ENCODE results near the gene NFE2.
"Not testable (repeated sequence)": the region's sequence is repeated elsewhere in the genome, so short reads cannot be mapped to it uniquely, and the experiment has no call there.

The NFE2 gene

DNA sequence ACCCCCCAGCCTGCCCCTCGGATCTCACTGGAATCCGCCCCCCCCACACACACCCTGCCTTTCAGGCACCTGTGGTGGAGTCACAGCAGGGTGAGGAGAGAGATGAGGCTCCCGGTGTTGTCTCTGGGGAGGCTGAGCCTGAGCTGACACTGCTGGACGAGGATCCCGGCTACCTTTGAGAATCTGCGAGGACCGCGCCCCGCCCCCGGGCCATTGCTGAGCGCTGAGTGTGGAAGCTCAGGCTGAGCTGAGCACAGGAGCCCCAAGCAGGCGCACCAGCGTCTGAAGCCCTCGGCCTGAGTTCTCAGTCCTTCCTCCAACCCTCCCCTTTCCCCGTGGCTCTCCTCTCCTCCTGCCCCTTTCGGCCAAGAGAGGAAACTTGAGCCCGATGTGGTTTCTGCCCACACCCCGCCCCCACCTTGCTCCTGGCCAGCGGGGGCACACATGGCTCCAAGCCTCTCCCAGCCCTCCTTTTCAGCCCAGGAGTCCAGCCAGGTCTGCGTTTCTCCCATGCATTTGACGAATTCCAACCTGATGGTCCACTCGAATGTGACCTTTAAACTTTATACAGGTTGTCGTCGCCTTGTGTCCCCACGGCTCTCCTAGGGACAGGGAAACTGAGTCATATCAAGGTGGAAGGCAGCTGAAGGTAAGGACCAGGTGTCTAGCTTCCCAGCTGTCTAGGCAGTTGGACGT lies at the start of gene NFE2:
TSS of gene NFE2 (minus strand) at position 284 of the 696 bp plus-strand sequence. CDS start 5,767 bp downstream, outside the sequence.
- peak; percentile 93 for DNase-seq

GRCh38 chr12:54349679-54350078 lies 48.9 kb upstream of the NFE2 start:
- DNase-seq = no peak

- no peak for DNase-seq
These were observed 48.2 kb upstream of the NFE2 start for GRCh38 chr12:54349036-54349435.

- no peak for DNase-seq
These were observed 40.8 kb upstream of the NFE2 start for GRCh38 chr12:54341378-54342300.

GRCh38 chr12:54340846-54341245 lies 40.0 kb upstream of the NFE2 start:
- no peak for DNase-seq

GRCh38 chr12:54338698-54339296 lies 38.0 kb upstream of the NFE2 start:
- DNase-seq = no peak

DNA sequence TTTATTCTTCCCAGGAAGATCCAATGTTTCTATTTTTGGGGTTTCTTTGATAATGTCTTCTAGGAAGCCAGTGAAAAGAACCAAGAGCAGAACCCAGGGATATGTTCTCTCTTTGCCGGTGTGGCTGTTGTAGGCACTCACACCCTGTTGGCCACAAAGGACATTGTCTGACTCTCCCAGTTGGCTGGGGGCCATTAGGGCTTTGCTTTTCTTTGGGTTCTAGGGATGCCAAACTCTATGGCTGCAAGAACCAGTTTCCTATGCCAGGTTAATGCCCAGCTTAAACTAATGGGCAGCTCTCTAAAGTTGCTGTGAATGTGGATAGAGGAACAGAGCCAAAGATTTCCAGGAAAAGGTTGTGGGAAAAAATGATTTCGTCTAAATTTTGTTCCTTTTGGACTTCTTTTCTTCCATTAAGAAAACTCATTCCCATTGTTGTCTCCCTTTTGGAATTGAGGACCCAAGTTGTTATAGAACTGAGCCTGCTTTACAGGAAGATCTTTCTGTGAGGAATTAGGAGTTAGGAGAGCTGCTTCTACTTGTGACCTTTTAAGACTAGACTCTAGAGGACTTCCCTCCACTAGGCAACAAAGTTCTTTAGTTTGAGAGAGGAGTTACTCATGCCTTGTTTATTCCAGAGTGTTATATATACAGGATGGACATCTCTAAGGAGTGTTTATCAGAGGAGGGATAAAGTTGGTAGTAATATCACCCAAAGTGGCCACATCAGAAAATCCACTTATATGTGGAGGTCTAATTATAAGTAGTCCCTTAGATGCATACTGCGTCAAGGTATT lies 37.2 kb upstream of the NFE2 start:
- DNase-seq = peak; percentile 37

GRCh38 chr12:54337280-54337842 lies 36.5 kb upstream of the NFE2 start:
- peak; percentile 54 for DNase-seq

DNA sequence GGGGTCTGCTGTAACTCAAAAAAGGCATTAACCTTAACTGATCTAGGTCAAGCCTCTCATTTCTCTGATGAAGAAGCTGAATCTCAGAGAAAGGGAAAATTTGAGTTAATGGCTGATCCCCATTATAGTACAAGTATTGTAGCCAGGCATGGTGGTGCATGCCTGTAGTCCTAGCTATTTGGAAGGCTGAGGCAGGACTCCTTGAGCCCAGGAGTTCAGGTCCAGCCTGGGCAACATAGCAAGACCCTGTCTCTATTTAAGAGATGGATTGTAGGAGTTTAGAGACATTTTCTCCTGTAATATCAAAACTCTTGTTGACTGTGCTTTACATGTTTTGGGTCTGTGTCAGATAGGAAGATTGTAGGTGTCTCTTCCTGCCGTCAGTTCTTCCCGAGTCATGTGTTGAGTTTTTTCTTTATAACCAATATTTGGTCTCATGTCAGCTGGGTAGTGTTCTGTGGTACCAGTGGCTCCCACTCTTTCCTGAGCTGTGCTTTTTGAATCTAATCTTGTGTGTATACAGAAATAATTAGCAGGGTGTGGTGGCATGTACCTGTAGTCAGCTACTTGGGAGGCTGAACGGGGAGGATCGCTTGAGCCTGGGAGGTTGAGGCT lies 32.7 kb upstream of the NFE2 start:
- DNase-seq = no peak

DNA sequence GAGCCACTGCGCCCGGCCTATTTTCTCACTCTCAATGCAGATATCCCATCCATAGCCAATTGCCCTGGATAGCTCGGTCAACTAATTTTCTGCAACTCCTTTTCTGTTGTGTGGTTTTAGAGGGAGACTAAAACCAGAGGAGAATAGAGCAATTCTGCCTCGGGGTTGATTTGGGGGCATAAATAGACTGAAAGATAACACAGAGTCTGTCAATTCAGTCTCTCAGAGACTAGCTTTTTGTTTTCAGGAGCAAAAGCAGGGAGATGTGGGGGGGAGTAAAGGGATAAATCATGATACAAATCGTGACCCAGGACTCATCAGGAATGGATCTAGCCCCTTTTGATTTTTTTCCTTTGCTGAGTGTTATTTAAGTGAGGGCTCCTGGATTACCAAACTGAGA lies 30.6 kb upstream of the NFE2 start:
- no peak for DNase-seq

DNA sequence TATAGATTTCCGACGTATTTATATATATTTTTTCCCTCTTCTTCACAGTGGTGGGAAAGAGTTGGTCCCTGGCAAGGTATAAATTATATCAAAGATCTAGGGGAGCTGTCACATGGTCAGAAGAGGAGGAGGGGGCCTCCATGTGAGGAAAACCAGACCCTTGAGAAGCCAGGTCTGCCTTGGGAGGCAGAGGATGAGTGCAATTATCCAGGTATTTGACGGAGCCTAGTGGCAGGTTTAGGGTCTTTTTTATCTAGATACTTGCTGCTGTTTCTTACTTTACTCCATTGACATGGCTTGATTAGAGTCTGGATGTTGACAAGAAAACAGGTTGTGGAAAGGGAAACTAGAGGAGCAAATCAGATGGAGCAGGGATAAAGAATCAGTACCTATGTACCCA lies 29.6 kb upstream of the NFE2 start:
- DNase-seq = no peak

DNA sequence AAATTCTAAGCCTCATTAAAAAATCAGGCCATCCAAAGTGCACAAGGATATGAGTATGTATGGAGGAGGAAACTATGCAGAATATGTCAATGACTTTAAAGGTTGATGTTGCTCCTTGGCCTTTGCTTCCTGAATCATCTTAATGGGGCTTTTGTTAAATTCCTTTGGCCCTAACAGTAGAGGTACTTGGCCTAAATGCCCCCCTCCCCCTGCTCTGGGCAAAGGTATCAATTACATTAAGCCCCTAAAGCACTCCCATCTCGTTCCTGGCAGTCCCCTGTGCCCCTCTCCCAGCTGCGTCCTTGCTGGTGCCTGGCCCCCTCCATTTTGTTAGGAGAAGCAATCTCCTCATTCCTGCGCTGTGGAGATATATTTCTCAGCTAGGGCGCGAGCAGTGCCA lies 28.9 kb upstream of the NFE2 start:
- no peak for DNase-seq

DNA sequence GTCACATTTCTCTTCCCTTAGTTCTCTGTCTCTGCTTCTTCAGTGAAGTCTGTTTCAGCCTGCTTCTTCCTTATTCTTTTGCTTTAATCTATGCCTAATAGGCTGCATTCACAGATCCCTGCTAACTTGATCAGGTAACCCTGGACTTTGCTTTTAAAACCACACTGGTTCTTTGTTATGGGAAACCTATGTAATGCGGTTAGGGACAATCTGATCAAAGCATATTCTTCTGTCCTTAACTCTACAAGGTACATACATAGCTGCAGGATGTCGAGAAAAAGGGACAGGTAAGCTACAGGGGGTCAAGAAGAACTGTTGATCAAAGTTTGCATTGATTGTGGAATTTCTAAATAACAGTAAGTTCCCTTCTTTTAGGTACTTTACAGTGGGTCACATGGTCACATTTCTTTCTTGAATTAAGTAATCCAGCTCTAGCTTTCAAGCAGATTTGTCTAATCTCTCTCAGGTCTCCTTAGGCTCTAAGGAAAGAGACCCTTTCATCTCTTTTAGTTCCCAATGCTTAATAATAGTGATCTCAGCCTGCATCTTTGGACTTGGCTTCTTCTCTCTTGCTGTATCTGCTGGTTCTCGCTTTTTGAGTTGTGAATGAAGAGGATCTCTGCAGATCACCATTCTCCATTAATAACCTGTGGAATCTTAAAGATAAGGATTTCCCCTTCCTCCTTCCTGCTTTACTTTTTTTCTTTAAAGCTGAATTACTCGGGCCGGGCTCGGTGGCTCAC lies 28.0 kb upstream of the NFE2 start:
- DNase-seq = no peak

DNA sequence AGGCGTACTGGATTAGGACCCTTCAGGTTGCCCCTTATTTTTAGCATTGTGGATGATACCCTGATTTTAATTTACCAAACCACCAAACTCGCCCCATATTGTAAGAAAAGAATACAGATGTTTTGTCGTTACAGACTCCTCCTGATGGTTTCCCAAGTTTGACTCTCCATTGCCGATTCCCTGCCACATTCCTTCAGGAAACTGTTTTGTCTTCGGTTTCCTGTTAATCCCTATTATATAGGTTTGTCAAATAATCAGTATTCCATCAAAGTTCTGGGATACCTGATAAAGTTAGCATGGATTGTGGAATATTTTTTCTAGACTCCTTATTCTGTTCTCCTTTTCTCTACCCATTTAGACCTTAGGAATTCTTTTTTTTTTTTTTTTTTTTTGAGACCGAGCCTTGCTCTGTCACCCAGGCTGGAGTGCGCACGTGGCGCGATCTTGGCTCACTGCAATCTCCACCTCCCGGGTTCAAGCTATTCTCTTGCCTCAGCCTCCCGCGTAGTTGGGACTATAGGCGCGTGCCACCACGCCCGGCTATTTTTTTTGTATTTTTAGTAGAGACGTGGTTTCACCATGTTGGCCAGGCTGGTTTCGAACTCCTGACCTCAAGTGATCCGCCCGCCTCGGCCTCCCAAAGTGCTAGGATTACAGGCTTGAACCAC lies 24.8 kb upstream of the NFE2 start:
- peak; percentile 13 for DNase-seq

DNA sequence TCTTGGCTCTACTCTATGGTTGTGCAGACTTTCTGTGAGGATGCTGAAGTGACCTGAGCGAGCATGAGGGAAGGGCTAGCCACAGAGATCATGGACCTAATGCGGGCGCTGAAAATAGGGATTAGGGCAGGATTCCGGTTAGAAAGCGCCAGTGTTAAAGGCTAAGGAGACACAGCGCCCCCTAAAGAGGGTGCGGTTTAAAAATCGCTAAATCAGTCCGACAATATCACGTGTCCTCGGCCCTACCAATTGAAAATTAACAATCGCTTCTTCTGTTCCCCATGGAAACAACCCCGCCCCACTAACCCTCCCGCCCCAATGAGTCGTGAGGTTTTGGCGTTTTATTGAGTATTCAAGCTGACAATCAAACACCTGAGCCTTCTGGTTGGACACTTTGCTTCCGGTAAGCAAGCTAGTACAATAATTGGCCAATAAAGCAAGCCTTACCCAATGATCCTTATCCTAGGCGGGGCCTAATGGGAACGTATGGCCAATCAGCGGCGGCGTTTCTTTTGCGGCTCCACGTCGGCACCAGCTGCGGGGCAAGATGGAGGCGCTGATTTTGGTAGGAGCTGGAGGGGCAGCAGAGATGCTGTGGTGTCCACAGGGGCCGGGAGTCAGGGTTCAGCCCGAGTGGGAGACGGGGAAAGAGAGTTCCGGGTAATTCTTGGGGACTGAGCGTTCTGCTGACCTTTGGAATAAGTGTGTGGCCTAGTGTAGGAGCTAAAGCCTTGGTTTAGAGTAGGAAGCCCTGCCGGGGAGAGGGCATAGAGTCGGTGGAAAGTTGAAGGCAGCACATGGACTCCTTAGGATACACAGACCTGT lies 24.0 kb upstream of the NFE2 start, which contains the start of gene COPZ1:
TSS of gene COPZ1 (plus strand) at position 515 of the 825 bp plus-strand sequence. CDS start at position 548, 33 bp downstream.
- peak; percentile 100 for DNase-seq

DNA sequence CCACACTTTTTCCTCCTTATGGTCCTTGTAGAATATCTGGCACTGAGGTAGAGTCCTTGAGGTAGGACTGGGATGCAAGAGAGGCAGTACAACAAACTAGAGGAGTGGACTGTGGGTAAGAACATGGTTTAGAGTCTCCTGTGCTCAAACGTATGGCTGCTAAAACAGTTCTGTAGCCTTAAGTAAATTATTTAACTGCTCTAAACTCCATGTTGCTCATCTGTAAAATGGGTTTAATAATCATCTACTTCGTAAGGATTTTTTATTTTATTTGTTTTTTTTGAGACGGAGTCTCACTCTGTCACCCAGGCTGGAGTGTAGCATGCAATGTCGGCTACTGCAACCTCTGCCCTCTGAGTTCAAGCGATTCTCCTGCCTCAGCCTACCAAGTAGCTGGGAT lies 20.5 kb upstream of the NFE2 start:
- no peak for DNase-seq

DNA sequence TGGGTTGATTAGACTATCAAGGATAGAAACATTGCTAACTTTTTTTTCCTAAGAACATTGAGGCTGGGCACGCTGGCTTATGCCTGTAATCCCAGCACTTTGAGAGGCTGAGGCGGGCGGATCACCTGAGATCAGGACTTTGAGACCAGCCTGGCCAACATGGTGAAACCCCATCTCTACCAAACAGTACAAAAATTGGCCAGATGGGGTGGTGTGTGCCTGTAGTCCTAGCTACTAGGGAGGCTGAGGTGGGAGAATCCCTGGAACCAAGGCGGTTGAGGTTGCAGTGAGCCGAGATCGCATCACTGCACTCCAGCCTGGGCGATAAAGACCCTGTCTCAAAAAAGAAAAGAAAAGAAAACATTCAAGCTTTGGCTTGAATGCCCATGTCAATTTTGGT lies 11.5 kb upstream of the NFE2 start:
- DNase-seq = not testable (repeated sequence)

GRCh38 chr12:54311051-54311450 lies 10.2 kb upstream of the NFE2 start:
- no peak for DNase-seq

- DNase-seq = peak; percentile 100
These were observed 6.3 kb upstream of the NFE2 start for GRCh38 chr12:54306925-54307741.
